ENCODE results near the gene HPGD. TPM values are rescaled to one million over a fixed set of nuclear protein-coding genes. Genes with fewer than 3 reads are reported as not detected.

Gene HPGD
- total RNA-seq, 2 experiments from 2014 or later, result 16.5 to 19.5 TPM

GRCh38 chr4:174544496-174544895, 22.2 kb upstream of the HPGD start:
- ATAC-seq, result no peak
- POLR2A ChIA-PET, result no interaction called here
- Mint-ChIP-seq H3K9me3 (ENCODE audit: insufficient read depth) (no peaks in the 10 kb centered on the region), H3K27ac (no peak overlapping the region), H3K27me3 (ENCODE audit: low read depth) (peaks cover 2% of the 10 kb centered on the region), H3K36me3 (ENCODE audit: low read depth) (no peaks in the 10 kb centered on the region), H3K4me3 (no peak overlapping the region), H3K4me1 (ENCODE audit: low read depth) (no peaks in the 10 kb centered on the region)
- DNase-seq, result no peak
- CTCF ChIA-PET, result no interaction called here

- Mint-ChIP-seq H3K4me1 (ENCODE audit: low read depth) (peaks cover 12% of the 10 kb centered on the region), H3K9me3 (ENCODE audit: insufficient read depth) (no peaks in the 10 kb centered on the region), H3K36me3 (ENCODE audit: low read depth) (no peaks in the 10 kb centered on the region), H3K4me3 (no peak overlapping the region), H3K27me3 (ENCODE audit: low read depth) (no peaks in the 10 kb centered on the region), H3K27ac (no peak overlapping the region)
- ATAC-seq, result no peak
- ChIA-PET CTCF (no interaction called here), POLR2A (no interaction called here)
- DNase-seq, result no peak
Observed at GRCh38 chr4:174540175-174540574, 17.9 kb upstream of the HPGD start.

- CTCF ChIA-PET, result no interaction called here
- ATAC-seq (no peak), DNase-seq (no peak)
- H3K4me1 Mint-ChIP-seq (ENCODE audit: low read depth), result peaks cover 12% of the 10 kb centered on the region
- H3K27me3 Mint-ChIP-seq (ENCODE audit: low read depth), result no peaks in the 10 kb centered on the region
- POLR2A ChIA-PET, result no interaction called here
- H3K27ac Mint-ChIP-seq, result no peak overlapping the region
- no peak overlapping the region for H3K4me3 Mint-ChIP-seq
- H3K9me3 Mint-ChIP-seq (ENCODE audit: insufficient read depth), result no peaks in the 10 kb centered on the region
- H3K36me3 Mint-ChIP-seq (ENCODE audit: low read depth), result no peaks in the 10 kb centered on the region
Observed at GRCh38 chr4:174539571-174539970, 17.3 kb upstream of the HPGD start.

- Mint-ChIP-seq H3K36me3 (ENCODE audit: low read depth) (no peaks in the 10 kb centered on the region), H3K27me3 (ENCODE audit: low read depth) (peaks cover 3% of the 10 kb centered on the region), H3K27ac (no peak overlapping the region), H3K9me3 (ENCODE audit: insufficient read depth) (no peaks in the 10 kb centered on the region), H3K4me3 (no peak overlapping the region), H3K4me1 (ENCODE audit: low read depth) (peaks cover 12% of the 10 kb centered on the region)
- DNase-seq (no peak), ATAC-seq (no peak)
- ChIA-PET CTCF (no interaction called here), POLR2A (no interaction called here)
Observed at GRCh38 chr4:174538876-174539250, 16.6 kb upstream of the HPGD start.

GRCh38 chr4:174538123-174538875, 16.0 kb upstream of the HPGD start:
- Mint-ChIP-seq H3K4me1 (ENCODE audit: low read depth) (peaks cover 12% of the 10 kb centered on the region), H3K27ac (peak overlapping the region; percentile 37), H3K4me3 (no peak overlapping the region), H3K36me3 (ENCODE audit: low read depth) (no peaks in the 10 kb centered on the region), H3K9me3 (ENCODE audit: insufficient read depth) (no peaks in the 10 kb centered on the region), H3K27me3 (ENCODE audit: low read depth) (peaks cover 3% of the 10 kb centered on the region)
- POLR2A ChIA-PET, result interaction anchor here (1.1 kb wide), 1 partner anchor 16 kb away, joined by 3 read pairs; the partner anchor contains the start of gene HPGD
- CTCF ChIA-PET, result no interaction called here
- ATAC-seq (peak; percentile 63), DNase-seq (peak; percentile 22)

GRCh38 chr4:174537634-174538033, 15.3 kb upstream of the HPGD start:
- Mint-ChIP-seq H3K27me3 (ENCODE audit: low read depth) (peaks cover 3% of the 10 kb centered on the region), H3K4me3 (no peak overlapping the region), H3K36me3 (ENCODE audit: low read depth) (no peaks in the 10 kb centered on the region), H3K9me3 (ENCODE audit: insufficient read depth) (no peaks in the 10 kb centered on the region), H3K4me1 (ENCODE audit: low read depth) (peaks cover 12% of the 10 kb centered on the region), H3K27ac (no peak overlapping the region)
- no peak for DNase-seq
- no peak for ATAC-seq
- POLR2A ChIA-PET, result interaction anchor here (1.1 kb wide), 1 partner anchor 15 kb away, joined by 3 read pairs; the partner anchor contains the start of gene HPGD
- CTCF ChIA-PET, result no interaction called here

- DNase-seq (no peak), ATAC-seq (no peak)
- Mint-ChIP-seq H3K27me3 (ENCODE audit: low read depth) (peaks cover 6% of the 10 kb centered on the region), H3K36me3 (ENCODE audit: low read depth) (no peaks in the 10 kb centered on the region), H3K4me1 (ENCODE audit: low read depth) (peaks cover 12% of the 10 kb centered on the region), H3K27ac (no peak overlapping the region), H3K9me3 (ENCODE audit: insufficient read depth) (no peaks in the 10 kb centered on the region), H3K4me3 (no peak overlapping the region)
- CTCF ChIA-PET, result no interaction called here
- POLR2A ChIA-PET, result no interaction called here
Observed at GRCh38 chr4:174534461-174534860, 12.2 kb upstream of the HPGD start.

- ChIA-PET POLR2A (no interaction called here), CTCF (interaction anchor here (1.0 kb wide), 1 partner anchor 11 kb away, joined by 3 read pairs; no protein-coding TSS in a partner anchor)
- DNase-seq, result no peak
- Mint-ChIP-seq H3K27ac (no peak overlapping the region), H3K9me3 (ENCODE audit: insufficient read depth) (no peaks in the 10 kb centered on the region), H3K4me1 (ENCODE audit: low read depth) (no peaks in the 10 kb centered on the region), H3K27me3 (ENCODE audit: low read depth) (peaks cover 7% of the 10 kb centered on the region), H3K4me3 (no peak overlapping the region), H3K36me3 (ENCODE audit: low read depth) (no peaks in the 10 kb centered on the region)
- no peak for ATAC-seq
Observed at GRCh38 chr4:174532445-174532844, 10.2 kb upstream of the HPGD start.

- Mint-ChIP-seq H3K27me3 (ENCODE audit: low read depth) (peaks cover 7% of the 10 kb centered on the region), H3K36me3 (ENCODE audit: low read depth) (no peaks in the 10 kb centered on the region), H3K27ac (no peak overlapping the region), H3K4me1 (ENCODE audit: low read depth) (no peaks in the 10 kb centered on the region), H3K9me3 (ENCODE audit: insufficient read depth) (no peaks in the 10 kb centered on the region), H3K4me3 (no peak overlapping the region)
- ATAC-seq (no peak), DNase-seq (no peak)
- ChIA-PET POLR2A (no interaction called here), CTCF (no interaction called here)
Observed at GRCh38 chr4:174531486-174531885, 9.2 kb upstream of the HPGD start.

GRCh38 chr4:174528226-174528625, 5.9 kb upstream of the HPGD start:
- H3K27ac Mint-ChIP-seq, result no peak overlapping the region
- peaks cover 8% of the 10 kb centered on the region for H3K4me1 Mint-ChIP-seq (ENCODE audit: low read depth)
- DNase-seq (no peak), ATAC-seq (no peak)
- ChIA-PET CTCF (no interaction called here), POLR2A (no interaction called here)
- H3K9me3 Mint-ChIP-seq (ENCODE audit: insufficient read depth), result no peaks in the 10 kb centered on the region
- no peak overlapping the region for H3K4me3 Mint-ChIP-seq
- peaks cover 19% of the 10 kb centered on the region for H3K27me3 Mint-ChIP-seq (ENCODE audit: low read depth)
- no peaks in the 10 kb centered on the region for H3K36me3 Mint-ChIP-seq (ENCODE audit: low read depth)

GRCh38 chr4:174526731-174527130, 4.4 kb upstream of the HPGD start:
- Mint-ChIP-seq H3K4me1 (ENCODE audit: low read depth) (peaks cover 17% of the 10 kb centered on the region), H3K27ac (no peak overlapping the region), H3K9me3 (ENCODE audit: insufficient read depth) (no peaks in the 10 kb centered on the region), H3K36me3 (ENCODE audit: low read depth) (no peaks in the 10 kb centered on the region), H3K27me3 (ENCODE audit: low read depth) (peaks cover 23% of the 10 kb centered on the region), H3K4me3 (no peak overlapping the region)
- ChIA-PET CTCF (no interaction called here), POLR2A (no interaction called here)
- DNase-seq, result no peak
- ATAC-seq, result no peak

GRCh38 chr4:174524242-174524641, 2.0 kb upstream of the HPGD start:
- Mint-ChIP-seq H3K36me3 (ENCODE audit: low read depth) (peaks cover 4% of the 10 kb centered on the region), H3K4me3 (no peak overlapping the region), H3K27me3 (ENCODE audit: low read depth) (peaks cover 19% of the 10 kb centered on the region), H3K4me1 (ENCODE audit: low read depth) (peaks cover 29% of the 10 kb centered on the region), H3K27ac (no peak overlapping the region), H3K9me3 (ENCODE audit: insufficient read depth) (no peaks in the 10 kb centered on the region)
- ChIA-PET CTCF (interaction anchor here (0.9 kb wide), 1 partner anchor 18 kb away, joined by 3 read pairs; no protein-coding TSS in a partner anchor), POLR2A (no interaction called here)
- ATAC-seq (no peak), DNase-seq (no peak)

All from activated CD8-positive, alpha-beta T cell treated with anti-CD3 and anti-CD28 coated beads, Interleukin-2, amount 10 ng/mL, durations not matched to agents 7 days and 5 days (primary cell).